Pericardium fibroblast (primary cell): ENCODE results near the gene REEP1. TPM values are rescaled to one million over a fixed set of nuclear protein-coding genes. Genes with fewer than 3 reads are reported as not detected.

Experiments
- total RNA-seq: library from RNA; depleted of rRNA; stranded (reverse); fragments of >200 nt; gene quantifications from 2 replicates; pipeline ENCODE4 v1.2.3, GENCODE V29; 2015

The REEP1 gene
- 0.12 and 2.0 TPM in 2 replicates for total RNA-seq

GRCh38 chr2:86337244-86337835, at the start of gene REEP1:
TSS of gene REEP1 (minus strand) at chr2:86337626. CDS start at chr2:86337510, 116 bp downstream.

GRCh38 chr2:86195055-86195807, 142.2 kb downstream of the REEP1 start, which contains the start of gene IMMT:
TSS of gene IMMT (minus strand) at chr2:86195462. CDS start at chr2:86195382, 80 bp downstream.

Other genes with a start within 250 kb of the REEP1 start
- 10.0 and 12.1 TPM in 2 replicates for gene POLR1A, start 231.7 kb downstream of the REEP1 start, total RNA-seq
- gene PTCD3, start 231.4 kb downstream of the REEP1 start, total RNA-seq, result 29.0 and 45.5 TPM in 2 replicates
- 48.9 and 52.5 TPM in 2 replicates for gene IMMT, start 142.2 kb downstream of the REEP1 start, total RNA-seq
- gene MRPL35, start 138.2 kb downstream of the REEP1 start, total RNA-seq, result 12.9 and 22.5 TPM in 2 replicates
- gene KDM3A, start 103.7 kb upstream of the REEP1 start, total RNA-seq, result 19.5 and 25.6 TPM in 2 replicates
- 56.2 and 73.7 TPM in 2 replicates for gene CHMP3, start 225.8 kb upstream of the REEP1 start, total RNA-seq